AG09319 (cell line): Measurements from ENCODE around the gene HBQ1.
"Not testable (repeated sequence)": the region's sequence is repeated elsewhere in the genome, so short reads cannot be mapped to it uniquely, and the experiment has no call there.

ENCODE experiments used
- DNase-seq: peaks from one replicate; pipeline ENCODE4 v3.0.0-alpha.2; 2010; ENCODE audit warnings: low read depth; ENCODE audit errors: extremely low read depth
- TF ChIP-seq, protein P1 (sequence below): IDR thresholded peaks from 2 replicates; pipeline ENCODE4 v1.5.1; 2011; ENCODE audit warnings: low read depth, mild to moderate bottlenecking, inconsistent platforms, low read length, moderate library complexity

HBQ1 gene

DNA sequence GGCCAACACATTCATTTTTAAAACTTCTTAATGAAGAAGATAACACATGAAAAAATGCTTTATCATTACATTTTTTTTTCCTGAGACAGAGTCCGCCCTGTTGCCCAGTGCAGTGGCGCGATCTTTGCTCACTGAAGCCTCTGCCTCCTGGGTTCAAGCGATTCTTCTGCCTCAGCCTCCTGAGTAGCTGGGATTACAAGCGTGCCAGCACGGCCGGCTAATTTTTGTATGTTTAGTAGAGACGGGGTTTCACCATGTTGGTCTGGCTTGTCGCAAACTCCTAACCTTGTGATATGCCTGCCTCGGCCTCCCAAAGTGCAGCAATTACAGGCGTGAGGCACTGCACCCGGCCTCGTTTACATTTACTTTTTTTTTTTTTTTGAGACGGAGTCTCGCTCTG is 13.2 kb downstream of the HBQ1 start:
- no peak for DNase-seq
- TF ChIP-seq, protein P1, sequence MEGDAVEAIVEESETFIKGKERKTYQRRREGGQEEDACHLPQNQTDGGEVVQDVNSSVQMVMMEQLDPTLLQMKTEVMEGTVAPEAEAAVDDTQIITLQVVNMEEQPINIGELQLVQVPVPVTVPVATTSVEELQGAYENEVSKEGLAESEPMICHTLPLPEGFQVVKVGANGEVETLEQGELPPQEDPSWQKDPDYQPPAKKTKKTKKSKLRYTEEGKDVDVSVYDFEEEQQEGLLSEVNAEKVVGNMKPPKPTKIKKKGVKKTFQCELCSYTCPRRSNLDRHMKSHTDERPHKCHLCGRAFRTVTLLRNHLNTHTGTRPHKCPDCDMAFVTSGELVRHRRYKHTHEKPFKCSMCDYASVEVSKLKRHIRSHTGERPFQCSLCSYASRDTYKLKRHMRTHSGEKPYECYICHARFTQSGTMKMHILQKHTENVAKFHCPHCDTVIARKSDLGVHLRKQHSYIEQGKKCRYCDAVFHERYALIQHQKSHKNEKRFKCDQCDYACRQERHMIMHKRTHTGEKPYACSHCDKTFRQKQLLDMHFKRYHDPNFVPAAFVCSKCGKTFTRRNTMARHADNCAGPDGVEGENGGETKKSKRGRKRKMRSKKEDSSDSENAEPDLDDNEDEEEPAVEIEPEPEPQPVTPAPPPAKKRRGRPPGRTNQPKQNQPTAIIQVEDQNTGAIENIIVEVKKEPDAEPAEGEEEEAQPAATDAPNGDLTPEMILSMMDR = no peak

GRCh38 chr16:194516-194915 is 14.3 kb downstream of the HBQ1 start:
- no peak for DNase-seq
- TF ChIP-seq, protein P1 = no peak

DNA sequence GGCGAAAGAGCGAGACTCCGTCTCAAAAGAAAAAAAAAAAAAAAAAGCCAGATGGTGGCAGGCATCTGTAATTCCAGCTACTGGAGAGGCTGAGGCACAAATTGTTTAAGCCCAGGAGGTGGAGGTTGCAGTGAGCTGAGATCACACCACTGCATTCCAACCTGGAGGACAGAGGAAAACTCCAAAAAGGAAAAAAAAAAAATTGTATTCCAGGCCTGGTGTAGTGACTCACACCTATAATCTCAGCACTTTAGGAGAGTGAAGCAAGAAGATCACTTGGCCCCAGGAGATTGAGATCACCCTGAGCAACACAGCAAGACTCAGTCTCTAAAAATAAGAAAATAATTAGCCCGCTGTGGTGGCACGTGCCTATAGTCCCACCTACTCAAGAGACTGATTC is 20.1 kb downstream of the HBQ1 start:
- no peak for DNase-seq
- TF ChIP-seq, protein P1 = no peak

- TF ChIP-seq, protein P1 = no peak
- DNase-seq = no peak
Observed at GRCh38 chr16:203246-203645, 23.0 kb downstream of the HBQ1 start.

- DNase-seq = not testable (repeated sequence)
Observed at GRCh38 chr16:204046-204445, 23.8 kb downstream of the HBQ1 start.

- DNase-seq = not testable (repeated sequence)
Observed at GRCh38 chr16:209359-209758, 29.1 kb downstream of the HBQ1 start.

DNA sequence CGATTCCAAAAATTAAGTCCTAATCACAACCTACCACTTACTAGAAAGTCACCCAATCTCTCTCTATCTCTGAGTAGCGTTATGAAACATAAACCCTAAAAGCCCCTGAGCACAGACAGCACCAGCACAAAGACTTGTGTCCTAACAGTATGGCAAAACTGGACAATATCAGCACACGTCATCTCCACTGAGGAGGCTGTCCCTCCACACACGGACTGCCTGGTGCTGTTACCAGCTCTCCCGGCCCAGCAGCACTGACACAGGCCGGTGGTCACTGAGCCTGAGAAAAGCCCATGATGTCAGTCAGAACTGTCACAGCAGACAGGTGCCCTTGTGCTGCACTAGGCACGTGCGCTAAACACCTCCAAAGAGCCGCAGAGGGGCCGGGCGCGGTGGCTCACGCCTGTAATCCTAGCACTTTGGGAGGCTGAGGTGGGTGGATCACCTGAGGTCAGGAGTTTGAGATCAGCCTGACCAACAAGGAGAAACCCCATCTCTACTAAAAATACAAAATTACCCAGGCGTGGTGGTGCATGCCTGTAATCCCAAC is 31.4 kb downstream of the HBQ1 start:
- DNase-seq = not testable (repeated sequence)

DNA sequence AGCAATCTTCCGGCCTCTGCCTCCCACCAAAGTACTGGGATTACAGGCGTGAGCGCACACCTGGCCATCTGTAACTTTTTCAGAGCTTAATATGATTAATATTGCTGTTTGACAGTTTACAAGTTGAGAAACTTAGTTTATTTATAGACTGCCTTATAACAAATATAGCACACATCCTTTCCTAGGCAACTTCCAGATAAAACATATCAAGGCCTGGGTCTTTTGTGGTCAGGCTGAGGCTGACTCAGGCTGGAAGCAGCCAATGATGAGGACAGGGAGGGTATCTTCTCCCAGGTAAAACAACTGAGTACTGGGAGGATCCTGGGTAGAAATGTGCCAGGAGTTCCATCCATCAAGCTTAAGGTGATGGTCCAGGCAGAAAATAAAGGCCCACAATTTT is 32.7 kb downstream of the HBQ1 start:
- TF ChIP-seq, protein P1 = no peak

DNA sequence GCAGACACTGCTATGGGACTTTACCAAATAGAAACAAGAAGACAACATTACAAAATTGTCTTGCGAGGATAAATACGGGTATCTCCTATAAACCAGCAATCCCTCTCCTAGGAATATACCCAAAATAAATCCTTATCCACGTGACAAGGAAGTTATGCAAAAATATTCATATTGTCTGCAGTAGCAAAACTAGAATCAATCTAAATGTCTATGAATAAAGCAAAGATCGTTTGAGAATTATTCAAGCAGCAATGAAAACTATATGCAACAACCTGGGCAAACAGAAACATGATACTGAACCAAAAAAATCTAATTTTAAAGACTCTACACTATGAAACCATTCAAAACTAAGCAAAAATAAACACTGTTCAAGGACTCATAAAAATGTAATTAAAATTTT is 39.8 kb downstream of the HBQ1 start:
- no peak for DNase-seq
- TF ChIP-seq, protein P1 = no peak

More for the DNA sequence above, 32.7 kb downstream of the HBQ1 start:
- DNase-seq = no peak
